GM12801 (cell line): ENCODE measurements around the gene TMEM132D.

Experiments
- TF ChIP-seq, protein P1 (sequence below): IDR thresholded peaks from one replicate; pipeline ENCODE4 v1.5.1; 2011; ENCODE audit warnings: control low read depth; ENCODE audit not compliant: insufficient read length; ENCODE audit errors: extremely low read depth

Gene TMEM132D

DNA sequence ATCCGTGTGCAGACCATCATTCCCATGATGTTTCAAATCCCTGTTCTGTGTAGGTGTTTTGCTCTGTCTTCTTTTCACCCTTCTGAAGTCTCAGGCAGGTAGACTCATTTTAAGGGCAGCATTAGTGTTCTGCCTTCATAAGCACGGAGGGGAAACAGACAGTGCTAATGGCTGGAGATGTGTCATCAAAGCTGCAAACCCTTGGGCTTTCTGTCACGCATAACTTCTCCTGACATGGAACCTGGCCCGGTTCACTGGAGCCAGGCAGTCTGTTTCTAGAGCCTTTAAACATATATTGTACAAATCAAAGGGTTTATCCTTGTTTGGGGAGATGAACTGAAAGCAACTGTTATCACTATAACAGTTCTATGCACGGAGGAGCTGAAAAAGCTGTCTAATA lies 141.4 kb downstream of the TMEM132D start:
- TF ChIP-seq, protein P1, sequence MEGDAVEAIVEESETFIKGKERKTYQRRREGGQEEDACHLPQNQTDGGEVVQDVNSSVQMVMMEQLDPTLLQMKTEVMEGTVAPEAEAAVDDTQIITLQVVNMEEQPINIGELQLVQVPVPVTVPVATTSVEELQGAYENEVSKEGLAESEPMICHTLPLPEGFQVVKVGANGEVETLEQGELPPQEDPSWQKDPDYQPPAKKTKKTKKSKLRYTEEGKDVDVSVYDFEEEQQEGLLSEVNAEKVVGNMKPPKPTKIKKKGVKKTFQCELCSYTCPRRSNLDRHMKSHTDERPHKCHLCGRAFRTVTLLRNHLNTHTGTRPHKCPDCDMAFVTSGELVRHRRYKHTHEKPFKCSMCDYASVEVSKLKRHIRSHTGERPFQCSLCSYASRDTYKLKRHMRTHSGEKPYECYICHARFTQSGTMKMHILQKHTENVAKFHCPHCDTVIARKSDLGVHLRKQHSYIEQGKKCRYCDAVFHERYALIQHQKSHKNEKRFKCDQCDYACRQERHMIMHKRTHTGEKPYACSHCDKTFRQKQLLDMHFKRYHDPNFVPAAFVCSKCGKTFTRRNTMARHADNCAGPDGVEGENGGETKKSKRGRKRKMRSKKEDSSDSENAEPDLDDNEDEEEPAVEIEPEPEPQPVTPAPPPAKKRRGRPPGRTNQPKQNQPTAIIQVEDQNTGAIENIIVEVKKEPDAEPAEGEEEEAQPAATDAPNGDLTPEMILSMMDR, result no peak

DNA sequence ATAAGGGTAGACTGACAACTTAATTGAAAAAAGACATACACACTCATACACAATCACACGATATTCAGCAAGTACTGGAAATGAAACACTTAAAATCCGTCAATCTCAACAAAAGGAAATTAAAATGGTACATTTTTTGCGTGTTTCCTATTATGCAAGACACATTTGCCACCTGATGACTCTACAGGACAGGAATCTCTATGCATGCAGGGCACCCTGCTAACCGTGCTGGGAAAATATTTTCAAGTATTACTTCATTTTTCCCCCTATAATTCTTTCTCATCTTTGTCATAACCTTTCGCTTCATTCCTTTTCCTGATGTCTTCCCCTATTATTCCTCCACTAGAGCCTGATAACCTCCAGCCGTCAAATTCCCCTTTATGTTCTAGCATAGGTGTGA lies 150.2 kb downstream of the TMEM132D start:
- TF ChIP-seq, protein P1, result no peak

DNA sequence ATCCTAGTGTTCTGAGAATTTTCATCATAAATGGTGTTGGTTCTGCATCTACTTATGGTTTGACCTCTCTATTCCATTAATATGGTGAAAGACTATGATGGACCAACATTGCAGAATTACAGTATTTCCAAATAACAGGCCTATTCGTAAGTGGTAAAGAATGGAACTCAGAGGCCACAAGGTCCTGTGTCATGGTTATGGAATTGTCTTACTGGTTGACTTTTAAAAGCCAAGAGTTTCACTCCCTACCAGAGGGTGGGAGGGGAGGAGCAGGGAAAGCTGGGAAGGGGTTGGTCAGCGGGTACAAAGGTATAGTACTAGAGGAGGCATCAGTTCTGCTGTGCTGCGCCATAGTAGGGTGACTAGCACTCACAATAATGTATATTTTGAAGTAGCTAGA lies 153.4 kb downstream of the TMEM132D start:
- TF ChIP-seq, protein P1, result no peak

DNA sequence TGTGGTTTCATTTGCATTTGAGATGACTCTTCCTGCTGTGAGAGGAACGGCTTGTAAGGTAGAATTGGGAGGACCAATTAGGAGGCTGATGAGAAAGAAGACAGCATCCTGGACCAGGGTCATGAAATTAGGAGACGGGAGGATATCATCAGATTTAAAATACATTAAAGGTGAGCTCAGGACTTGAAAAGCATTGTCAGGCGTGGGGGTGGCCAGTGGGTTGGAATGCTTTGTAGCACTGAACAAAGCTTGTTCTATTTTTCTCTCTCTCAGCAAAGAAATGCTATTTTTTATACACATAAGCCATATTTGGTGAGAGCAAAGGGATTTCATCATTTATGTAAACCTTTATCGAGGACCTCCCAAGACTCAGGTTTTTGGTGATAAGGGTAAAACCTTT lies 157.5 kb downstream of the TMEM132D start:
- TF ChIP-seq, protein P1, result no peak

DNA sequence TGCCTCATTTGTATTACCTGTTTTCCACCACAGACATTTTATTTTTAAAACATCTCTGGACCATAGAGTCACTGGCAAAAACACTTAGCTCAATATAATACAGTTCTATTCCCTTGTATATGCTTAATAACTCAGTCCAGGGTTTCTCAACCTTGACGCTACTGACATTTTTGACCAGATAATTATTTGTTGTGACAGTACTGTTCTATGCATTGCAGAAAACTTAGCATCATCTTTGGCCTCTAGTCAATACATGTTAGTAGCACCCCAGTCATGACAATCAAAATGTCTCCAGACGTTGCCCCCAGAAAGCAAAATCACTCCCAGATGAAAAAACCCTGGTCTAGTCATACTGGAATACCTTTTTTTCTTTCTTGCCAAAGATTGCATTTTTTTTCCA lies 174.7 kb downstream of the TMEM132D start:
- TF ChIP-seq, protein P1, result no peak

DNA sequence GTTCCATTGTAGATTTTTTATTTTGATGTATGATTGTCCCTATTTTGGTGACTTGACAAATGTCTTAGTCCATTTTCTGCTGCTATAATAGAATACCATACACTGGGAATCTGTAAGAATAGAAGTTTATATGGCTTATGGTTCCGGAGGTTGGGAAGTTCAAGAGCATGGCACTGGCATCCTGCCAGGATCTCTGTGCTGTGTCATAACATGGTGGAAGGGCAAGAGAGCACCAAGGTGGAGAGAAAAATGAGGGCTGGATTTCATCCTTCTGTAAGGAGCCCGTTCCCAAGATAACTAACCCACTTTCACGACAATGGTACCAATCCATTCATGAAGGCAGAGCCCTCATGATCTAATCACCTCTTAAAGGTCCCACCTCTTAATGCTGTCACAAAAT lies 176.7 kb downstream of the TMEM132D start:
- TF ChIP-seq, protein P1, result no peak

DNA sequence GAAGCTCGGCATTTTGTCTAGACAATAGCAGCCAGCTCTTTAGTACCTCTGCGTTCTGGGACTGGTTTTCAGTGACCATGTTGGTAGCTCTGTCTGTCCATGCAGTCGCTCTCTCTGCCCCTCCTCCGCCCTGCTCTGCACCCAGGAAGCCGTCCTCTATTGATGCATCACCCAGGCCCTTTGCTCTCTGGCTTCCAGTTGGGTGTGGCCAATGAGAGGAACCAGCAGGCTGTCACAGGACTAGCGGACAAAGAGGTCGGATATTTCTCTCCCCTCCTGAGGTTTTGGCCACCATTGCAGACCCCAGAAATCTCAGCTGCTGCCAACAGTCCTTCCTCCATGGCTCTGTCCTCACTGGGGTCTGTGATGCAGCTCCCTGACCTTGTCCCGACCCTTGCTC lies 180.6 kb downstream of the TMEM132D start:
- TF ChIP-seq, protein P1, result no peak

DNA sequence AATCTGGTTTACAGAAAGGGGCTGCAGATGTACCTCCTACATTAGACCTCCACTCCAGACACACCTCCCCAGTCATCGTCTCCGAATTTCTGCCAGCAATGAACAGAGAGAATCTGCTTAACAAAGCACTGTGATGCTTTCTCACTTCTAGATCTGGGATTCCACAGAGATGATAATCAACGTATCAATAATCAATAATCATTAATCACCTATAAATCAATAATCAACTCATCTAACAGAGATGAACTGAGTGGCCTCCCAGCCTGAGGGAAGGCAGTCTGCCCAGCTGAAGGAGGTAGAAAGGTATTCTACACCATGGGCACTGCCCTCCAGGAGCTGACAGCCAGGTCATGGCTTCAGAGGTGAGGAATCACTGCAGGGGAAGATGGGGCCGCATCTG lies 183.2 kb downstream of the TMEM132D start:
- TF ChIP-seq, protein P1, result no peak
